Measurements from ENCODE around the gene BEND6. TPM values are rescaled to one million over a fixed set of nuclear protein-coding genes. Genes with fewer than 3 reads are reported as not detected.

BEND6 gene
- total and polyA plus RNA-seq, 2 of the 4 experiments (the other 2 are of a cell fraction), result 4.1 to 9.7 TPM

DNA sequence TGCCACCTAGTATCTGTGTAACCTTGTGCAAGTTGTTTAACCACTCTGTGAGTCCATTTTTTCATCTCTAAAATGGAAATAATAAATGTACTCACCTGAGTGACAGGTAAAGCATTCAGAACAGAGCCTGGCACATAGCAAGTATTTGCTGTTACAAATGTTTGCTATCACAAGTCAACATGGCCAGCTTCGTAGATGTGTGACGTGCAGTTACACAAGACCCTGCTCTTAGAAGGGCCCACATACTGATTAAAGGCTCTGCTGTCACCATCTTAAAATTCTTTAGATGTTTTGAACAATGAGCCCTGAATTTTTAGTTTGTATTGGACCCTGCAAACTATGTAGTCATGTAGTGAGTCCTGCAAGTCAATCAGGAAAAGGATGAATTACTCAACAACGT lies 51.2 kb downstream of the BEND6 start:
- H3K27ac ChIP-seq (ENCODE audit: insufficient read depth, low read length), result no peak overlapping the region
- no peaks in the 10 kb centered on the region for H3K9me1 ChIP-seq (ENCODE audit: insufficient read depth, low read length)
- DNase-seq (no peak), ATAC-seq (ENCODE audit: low read depth) (no peak)
- no peak overlapping the region for H3K4me3 ChIP-seq (ENCODE audit: insufficient read depth, low read depth, low read length)
- no peak overlapping the region for H3K56ac ChIP-seq (ENCODE audit: extremely low read depth, insufficient read depth, low read length)
- H3K4me2 ChIP-seq (ENCODE audit: low read depth, low read length), result no peak overlapping the region
- no peak overlapping the region for H2BK5ac ChIP-seq (ENCODE audit: low read depth, low read length, poor library complexity, severe bottlenecking)
- no peaks in the 10 kb centered on the region for H4K20me1 ChIP-seq (ENCODE audit: insufficient read depth, low read length)
- no peak overlapping the region for H3K18ac ChIP-seq (ENCODE audit: low read depth, low read length)
- TF ChIP-seq CHD1 (IDR thresholded peaks at IDR 0.05; ENCODE audit: low read depth, low read length), result no peak
- TF ChIP-seq MAZ (IDR thresholded peaks at IDR 0.05; ENCODE audit: borderline replicate concordance, low read depth, low read length), result no peak
- no peak for TF ChIP-seq CEBPB (IDR thresholded peaks at IDR 0.05; ENCODE audit: low read depth, low read length)
- no peak for TF ChIP-seq RAD21 (IDR thresholded peaks at IDR 0.05; ENCODE audit: low read length)
- TF ChIP-seq SMC3 (IDR thresholded peaks at IDR 0.05; ENCODE audit: low read depth, low read length), result no peak
- TF ChIP-seq MXI1 (IDR thresholded peaks at IDR 0.05; ENCODE audit: borderline replicate concordance, low read depth, low read length), result no peak
- TF ChIP-seq BHLHE40 (IDR thresholded peaks at IDR 0.05; ENCODE audit: low read depth, low read length), result no peak
- no peak for TF ChIP-seq MAFK (IDR thresholded peaks at IDR 0.05; ENCODE audit: low read depth, low read length)
- TF ChIP-seq RCOR1 (IDR thresholded peaks at IDR 0.05; ENCODE audit: insufficient replicate concordance, low read length), result no peak
- TF ChIP-seq RFX5 (IDR thresholded peaks at IDR 0.05; ENCODE audit: low read depth, low read length), result no peak
- no peak for TF ChIP-seq POLR2A (IDR thresholded peaks at IDR 0.05; ENCODE audit: low read depth, low read length)
- TF ChIP-seq FOS (IDR thresholded peaks at IDR 0.05; ENCODE audit: low read depth, low read length), result no peak
- TF ChIP-seq, protein P1, sequence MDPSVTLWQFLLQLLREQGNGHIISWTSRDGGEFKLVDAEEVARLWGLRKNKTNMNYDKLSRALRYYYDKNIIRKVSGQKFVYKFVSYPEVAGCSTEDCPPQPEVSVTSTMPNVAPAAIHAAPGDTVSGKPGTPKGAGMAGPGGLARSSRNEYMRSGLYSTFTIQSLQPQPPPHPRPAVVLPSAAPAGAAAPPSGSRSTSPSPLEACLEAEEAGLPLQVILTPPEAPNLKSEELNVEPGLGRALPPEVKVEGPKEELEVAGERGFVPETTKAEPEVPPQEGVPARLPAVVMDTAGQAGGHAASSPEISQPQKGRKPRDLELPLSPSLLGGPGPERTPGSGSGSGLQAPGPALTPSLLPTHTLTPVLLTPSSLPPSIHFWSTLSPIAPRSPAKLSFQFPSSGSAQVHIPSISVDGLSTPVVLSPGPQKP (IDR thresholded peaks at IDR 0.05; ENCODE audit: borderline replicate concordance, low read depth, low read length), result no peak
- no peak for TF ChIP-seq NFE2L2 (IDR thresholded peaks at IDR 0.05; ENCODE audit: low read depth, low read length)
- TF ChIP-seq, protein P2, sequence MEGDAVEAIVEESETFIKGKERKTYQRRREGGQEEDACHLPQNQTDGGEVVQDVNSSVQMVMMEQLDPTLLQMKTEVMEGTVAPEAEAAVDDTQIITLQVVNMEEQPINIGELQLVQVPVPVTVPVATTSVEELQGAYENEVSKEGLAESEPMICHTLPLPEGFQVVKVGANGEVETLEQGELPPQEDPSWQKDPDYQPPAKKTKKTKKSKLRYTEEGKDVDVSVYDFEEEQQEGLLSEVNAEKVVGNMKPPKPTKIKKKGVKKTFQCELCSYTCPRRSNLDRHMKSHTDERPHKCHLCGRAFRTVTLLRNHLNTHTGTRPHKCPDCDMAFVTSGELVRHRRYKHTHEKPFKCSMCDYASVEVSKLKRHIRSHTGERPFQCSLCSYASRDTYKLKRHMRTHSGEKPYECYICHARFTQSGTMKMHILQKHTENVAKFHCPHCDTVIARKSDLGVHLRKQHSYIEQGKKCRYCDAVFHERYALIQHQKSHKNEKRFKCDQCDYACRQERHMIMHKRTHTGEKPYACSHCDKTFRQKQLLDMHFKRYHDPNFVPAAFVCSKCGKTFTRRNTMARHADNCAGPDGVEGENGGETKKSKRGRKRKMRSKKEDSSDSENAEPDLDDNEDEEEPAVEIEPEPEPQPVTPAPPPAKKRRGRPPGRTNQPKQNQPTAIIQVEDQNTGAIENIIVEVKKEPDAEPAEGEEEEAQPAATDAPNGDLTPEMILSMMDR (conservative IDR thresholded peaks at IDR 0.05; ENCODE audit: low read depth, low read length), result no peak
- TF ChIP-seq, protein P3, sequence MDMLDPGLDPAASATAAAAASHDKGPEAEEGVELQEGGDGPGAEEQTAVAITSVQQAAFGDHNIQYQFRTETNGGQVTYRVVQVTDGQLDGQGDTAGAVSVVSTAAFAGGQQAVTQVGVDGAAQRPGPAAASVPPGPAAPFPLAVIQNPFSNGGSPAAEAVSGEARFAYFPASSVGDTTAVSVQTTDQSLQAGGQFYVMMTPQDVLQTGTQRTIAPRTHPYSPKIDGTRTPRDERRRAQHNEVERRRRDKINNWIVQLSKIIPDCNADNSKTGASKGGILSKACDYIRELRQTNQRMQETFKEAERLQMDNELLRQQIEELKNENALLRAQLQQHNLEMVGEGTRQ (IDR thresholded peaks at IDR 0.05; ENCODE audit: low read depth, low read length), result no peak
- no peak overlapping the region for H2AFZ ChIP-seq (replicated peaks; ENCODE audit: low read length, poor library complexity)
- no peak overlapping the region for H3K14ac ChIP-seq (replicated peaks; ENCODE audit: low read depth, low read length)
- H2BK20ac ChIP-seq (ENCODE audit: low read depth, low read length), result no peak overlapping the region
- H3K79me1 ChIP-seq (ENCODE audit: low read depth in 1 of 2, low read length in 2 of 2), result no peaks in the 10 kb centered on the region
- CTCF ChIA-PET, result no interaction called here
- H2BK15ac ChIP-seq (ENCODE audit: low read depth, low read length), result no peak overlapping the region
- H3K36me3 ChIP-seq (ENCODE audit: control insufficient read depth, insufficient read depth, low read length), result no peaks in the 10 kb centered on the region
- H3K4ac ChIP-seq (ENCODE audit: low read depth, low read length), result no peak overlapping the region
- H4K8ac ChIP-seq (ENCODE audit: low read depth in 2 of 2, low read length in 2 of 2), result no peak overlapping the region
- H3K9me3 ChIP-seq (ENCODE audit: control insufficient read depth, insufficient read depth, low read length), result no peaks in the 10 kb centered on the region
- no peak overlapping the region for H2BK120ac ChIP-seq (ENCODE audit: low read depth, low read length)
- H2AK9ac ChIP-seq (replicated peaks; ENCODE audit: low read depth, low read length, poor library complexity), result no peak overlapping the region
- no peak overlapping the region for H4K91ac ChIP-seq (ENCODE audit: insufficient read depth, low read depth, low read length)
- H3K9ac ChIP-seq (ENCODE audit: low read depth, low read length), result no peak overlapping the region
- H3K4me1 ChIP-seq (ENCODE audit: control insufficient read depth, insufficient read depth, low read length), result no peaks in the 10 kb centered on the region
- POLR2A ChIA-PET (ENCODE audit: unreplicated experiment), result no interaction called here
- no peaks in the 10 kb centered on the region for H3K27me3 ChIP-seq (ENCODE audit: control insufficient read depth, insufficient read depth, low read length)
- 92% methylated on average over 2 of the region's 3 CpGs; no CpG with 5 or more reads in 1 of the 2 experiments for WGBS, 2 experiments (ENCODE audit: extremely low coverage in 2 of 2, insufficient read length in 1 of 2)
- H4K5ac ChIP-seq (ENCODE audit: low read depth, low read length), result no peak overlapping the region
- no TSS peak for BruUV-seq (replicated peaks)
- H3K23ac ChIP-seq (ENCODE audit: low read depth, low read length), result no peak overlapping the region
- dilution Hi-C loops (cut with HindIII; ENCODE audit: low sequenced_read_pairs, unreplicated experiment) (no loop called here), intact Hi-C loops (cut with micrococcal nuclease) (no loop called here), in situ Hi-C loops (cut with MboI; ENCODE audit: low sequenced_read_pairs) (no loop called here)
- H2AK5ac ChIP-seq (ENCODE audit: low read depth, low read length), result no peak overlapping the region

Measured in IMR-90 (cell line).